CD14-positive monocyte (primary cell): ENCODE results near the gene USP44. TPM values are rescaled to one million over a fixed set of nuclear protein-coding genes. Genes with fewer than 3 reads are reported as not detected.

ENCODE experiments used
- DNase-seq, 3 donors: peaks; one replicate each; pipeline ENCODE4 v3.0.0-alpha.2; 2011 to 2022
- H2AFZ ChIP-seq: 2 replicates; pipeline ENCODE4 v1.6.0; 2012; ENCODE audit warnings: mild to moderate bottlenecking, low read depth, low read length, inconsistent platforms; ENCODE audit not compliant: insufficient read depth, poor library complexity, severe bottlenecking
- H3K27ac ChIP-seq, 2 donors: 1 replicate in 1 of 2; 2 replicates in 1 of 2; pipeline ENCODE4 v1.5.1; 2012 to 2013; ENCODE audit warnings: low read length in 2 of 2, control low read depth in 1 of 2, inconsistent platforms in 1 of 2, low read depth in 1 of 2, mild to moderate bottlenecking in 1 of 2
- H3K27me3 ChIP-seq, 2 donors: one replicate each; pipeline versions ENCODE4 v1.6.0 to v1.6.1; 2011 to 2013; ENCODE audit warnings: low read length in 2 of 2; ENCODE audit not compliant: control insufficient read depth in 2 of 2, insufficient read depth in 2 of 2
- H3K36me3 ChIP-seq, 2 donors: replicated peaks in 1 of 2; 1 replicate in 1 of 2; 2 replicates in 1 of 2; pipeline versions ENCODE4 v1.5.1 to v1.6.1; 2012 to 2013; ENCODE audit warnings: low read length in 2 of 2, control low read depth in 1 of 2, inconsistent platforms in 1 of 2, mild to moderate bottlenecking in 1 of 2; ENCODE audit not compliant: insufficient read depth in 2 of 2, control insufficient read depth in 1 of 2
- H3K4me1 ChIP-seq, 2 donors: 1 replicate in 1 of 2; 2 replicates in 1 of 2; pipeline versions ENCODE4 v1.5.1 to v1.6.1; 2012 to 2013; ENCODE audit warnings: low read length in 2 of 2, control low read depth in 1 of 2, inconsistent platforms in 1 of 2, mild to moderate bottlenecking in 1 of 2, moderate library complexity in 1 of 2; ENCODE audit not compliant: insufficient read depth in 2 of 2, control insufficient read depth in 1 of 2
- H3K4me2 ChIP-seq: replicated peaks from 2 replicates; pipeline ENCODE3; 2012; ENCODE audit warnings: low read length, moderate library complexity, mild to moderate bottlenecking; ENCODE audit not compliant: poor library complexity, severe bottlenecking; ENCODE audit errors: extremely low read depth
- H3K4me3 ChIP-seq, 3 experiments: fragments of 200-600 bp in 1 of 3; sonication (generic) in 1 of 3; replicated peaks in 1 of 3; 1 replicate in 2 of 3; 2 replicates in 1 of 3; pipeline ENCODE4 v1.5.1; 2011 to 2013; ENCODE audit warnings: low read length in 3 of 3, mild to moderate bottlenecking in 3 of 3, control low read depth in 2 of 3, low read depth in 2 of 3, inconsistent platforms in 1 of 3, moderate library complexity in 1 of 3
- H3K79me2 ChIP-seq: 2 replicates; pipeline ENCODE4 v1.6.0; 2012; ENCODE audit warnings: mild to moderate bottlenecking, control low read depth, inconsistent platforms, low read length, moderate library complexity; ENCODE audit not compliant: insufficient read depth
- H3K9ac ChIP-seq: 2 replicates; pipeline ENCODE4 v1.6.0; 2017; ENCODE audit warnings: low read length, mild to moderate bottlenecking; ENCODE audit not compliant: insufficient read depth, poor library complexity, severe bottlenecking
- H3K9me3 ChIP-seq, 2 donors: replicated peaks in 1 of 2; 1 replicate in 1 of 2; 2 replicates in 1 of 2; pipeline versions ENCODE4 v1.5.1 to v1.6.1; 2012 to 2013; ENCODE audit warnings: low read length in 2 of 2, control low read depth in 1 of 2; ENCODE audit not compliant: control insufficient read depth in 1 of 2, insufficient read depth in 1 of 2
- H4K20me1 ChIP-seq: 2 replicates; pipeline ENCODE4 v1.6.0; 2012; ENCODE audit warnings: mild to moderate bottlenecking, low read length, control low read depth, moderate library complexity; ENCODE audit not compliant: insufficient read depth
- H3K27ac Mint-ChIP-seq, 7 donors: one replicate each; pipeline ENCODE4 v1.8.0; 2020; ENCODE audit warnings: mild to moderate bottlenecking in 7 of 7, mixed read lengths in 7 of 7, moderate library complexity in 6 of 7, inconsistent platforms in 2 of 7
- H3K27me3 Mint-ChIP-seq, 3 donors: one replicate each; pipeline ENCODE4 v1.8.0; 2021 to 2022; ENCODE audit warnings: low read depth in 3 of 3, mild to moderate bottlenecking in 3 of 3, mixed read lengths in 3 of 3, moderate library complexity in 3 of 3, inconsistent platforms in 1 of 3
- H3K36me3 Mint-ChIP-seq, 2 donors: one replicate each; pipeline ENCODE4 v1.8.0; 2020; ENCODE audit warnings: mixed read lengths in 2 of 2, inconsistent platforms in 1 of 2, mild to moderate bottlenecking in 1 of 2
- H3K4me1 Mint-ChIP-seq: one replicate; pipeline ENCODE4 v1.8.0; 2020; ENCODE audit warnings: mild to moderate bottlenecking, mixed read lengths
- H3K4me3 Mint-ChIP-seq, 2 donors: one replicate each; pipeline ENCODE4 v1.8.0; 2020; ENCODE audit warnings: mild to moderate bottlenecking in 2 of 2, mixed read lengths in 2 of 2, moderate library complexity in 1 of 2
- H3K9me3 Mint-ChIP-seq, 7 donors: one replicate each; pipeline ENCODE4 v1.8.0; 2020 to 2022; ENCODE audit warnings: mixed read lengths in 7 of 7, mild to moderate bottlenecking in 6 of 7, moderate library complexity in 6 of 7, inconsistent platforms in 2 of 7
- WGBS: methylation state at CpG from one replicate; pipeline ENCODE4 v1.1.5; 2013; ENCODE audit warnings: missing lambda C conversion rate; ENCODE audit not compliant: insufficient coverage; 5-methylcytosine and 5-hydroxymethylcytosine counted together
- intact Hi-C, 2 donors: fragments of 100-400 bp; cut with micrococcal nuclease; formaldehyde crosslinking; loops; one replicate each; pipeline versions ENCODE4 v1.15.0 to v1.15.1; 2023
- polyA plus RNA-seq, 3 donors: library from polyadenylated mRNA; depleted of rRNA in 1 of 3; unstranded in 2 of 3; stranded (reverse) in 1 of 3; fragments of 300-500 nt in 2 of 3; fragments of >200 nt in 1 of 3; fragmentation: Illumina TruSeq in 2 of 3; gene quantifications; 1 replicate in 2 of 3; 2 replicates in 1 of 3; pipeline ENCODE4 v1.2.3, GENCODE V29; 2012 to 2021
- TF ChIP-seq, protein P1 (sequence below): fragments of 200-600 bp; IDR thresholded peaks from one replicate; pipeline ENCODE4 v1.8.0; 2022; ENCODE audit warnings: antibody characterized with exemption, mild to moderate bottlenecking

USP44 gene
- polyA plus RNA-seq, 3 donors = 0.12 to 0.13 TPM; not detected in 1

DNA sequence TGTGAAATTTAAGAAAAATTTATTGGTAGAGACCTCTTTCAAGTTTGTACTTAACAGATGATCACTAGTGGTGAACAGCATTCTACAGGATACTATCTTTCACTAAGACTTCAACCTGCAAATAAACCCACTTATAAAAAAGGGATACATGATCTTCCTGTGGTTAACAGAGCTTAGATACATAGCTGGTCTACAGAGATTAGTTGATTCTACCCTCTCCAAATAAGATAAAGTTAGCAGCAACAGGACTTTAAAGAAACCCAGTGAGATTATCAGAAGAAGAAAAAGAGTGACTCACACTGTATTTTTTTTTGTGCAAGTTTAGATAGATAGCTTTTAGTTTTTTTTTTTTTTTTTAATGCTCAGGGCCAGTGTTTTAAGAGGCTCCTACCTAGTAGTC is 34.5 kb downstream of the USP44 start:
- TF ChIP-seq, protein P1, sequence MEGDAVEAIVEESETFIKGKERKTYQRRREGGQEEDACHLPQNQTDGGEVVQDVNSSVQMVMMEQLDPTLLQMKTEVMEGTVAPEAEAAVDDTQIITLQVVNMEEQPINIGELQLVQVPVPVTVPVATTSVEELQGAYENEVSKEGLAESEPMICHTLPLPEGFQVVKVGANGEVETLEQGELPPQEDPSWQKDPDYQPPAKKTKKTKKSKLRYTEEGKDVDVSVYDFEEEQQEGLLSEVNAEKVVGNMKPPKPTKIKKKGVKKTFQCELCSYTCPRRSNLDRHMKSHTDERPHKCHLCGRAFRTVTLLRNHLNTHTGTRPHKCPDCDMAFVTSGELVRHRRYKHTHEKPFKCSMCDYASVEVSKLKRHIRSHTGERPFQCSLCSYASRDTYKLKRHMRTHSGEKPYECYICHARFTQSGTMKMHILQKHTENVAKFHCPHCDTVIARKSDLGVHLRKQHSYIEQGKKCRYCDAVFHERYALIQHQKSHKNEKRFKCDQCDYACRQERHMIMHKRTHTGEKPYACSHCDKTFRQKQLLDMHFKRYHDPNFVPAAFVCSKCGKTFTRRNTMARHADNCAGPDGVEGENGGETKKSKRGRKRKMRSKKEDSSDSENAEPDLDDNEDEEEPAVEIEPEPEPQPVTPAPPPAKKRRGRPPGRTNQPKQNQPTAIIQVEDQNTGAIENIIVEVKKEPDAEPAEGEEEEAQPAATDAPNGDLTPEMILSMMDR = no peak
- Mint-ChIP-seq H3K9me3 (no peaks in the 10 kb centered on the region), H3K4me1 (peaks cover 7% of the 10 kb centered on the region), H3K36me3 (peaks cover 37 to 42% of the 10 kb centered on the region in 2 donors), H3K27ac (no peak overlapping the region), H3K27me3 (no peaks in the 10 kb centered on the region), H3K4me3 (no peak overlapping the region)
- no peak overlapping the region for H3K4me3 ChIP-seq
- H3K9me3 ChIP-seq = no peaks in the 10 kb centered on the region
- peaks cover 0 to 7% of the 10 kb centered on the region in 2 donors for H3K4me1 ChIP-seq
- intact Hi-C loops = no loop called here
- H3K27me3 ChIP-seq = no peaks in the 10 kb centered on the region
- H3K9ac ChIP-seq = no peak overlapping the region
- H2AFZ ChIP-seq = no peak overlapping the region
- H3K27ac ChIP-seq = no peak overlapping the region
- peaks cover 35 to 38% of the 10 kb centered on the region in 2 donors for H3K36me3 ChIP-seq
- no peak overlapping the region for H3K4me2 ChIP-seq
- no peaks in the 10 kb centered on the region for H4K20me1 ChIP-seq
- DNase-seq = no peak
- H3K79me2 ChIP-seq = no peaks in the 10 kb centered on the region

DNA sequence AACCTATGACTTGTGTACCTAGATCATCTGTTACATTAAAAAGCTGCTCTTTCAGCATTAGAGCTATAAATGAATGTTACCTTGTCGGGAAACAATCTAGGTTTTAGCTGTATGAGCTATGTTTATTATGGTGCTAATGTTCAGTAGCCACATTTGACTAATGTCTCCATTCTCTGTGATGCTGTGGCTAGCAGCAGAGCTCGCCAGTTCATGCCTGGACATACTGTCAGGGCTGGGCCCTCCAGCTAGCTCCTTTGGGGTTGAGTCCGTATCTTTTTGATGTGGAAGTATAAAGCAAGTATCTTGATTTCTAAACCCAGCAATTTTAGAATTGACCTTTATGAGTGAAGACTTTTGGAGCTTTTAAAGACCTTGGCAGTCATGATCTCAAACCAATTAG is 36.1 kb downstream of the USP44 start:
- Mint-ChIP-seq H3K4me1 (peaks cover 5% of the 10 kb centered on the region), H3K36me3 (peaks cover 48 to 55% of the 10 kb centered on the region in 2 donors), H3K9me3 (no peaks in the 10 kb centered on the region), H3K27me3 (no peaks in the 10 kb centered on the region), H3K27ac (peak overlapping the region in 2 of 7 donors; percentile 57 to 68), H3K4me3 (no peak overlapping the region)
- Histone ChIP-seq H3K27me3 (no peaks in the 10 kb centered on the region), H3K4me3 (no peak overlapping the region), H2AFZ (no peak overlapping the region), H3K4me1 (peaks cover 0 to 5% of the 10 kb centered on the region in 2 donors), H3K27ac (no peak overlapping the region), H3K79me2 (no peaks in the 10 kb centered on the region), H3K36me3 (peaks cover 47 to 54% of the 10 kb centered on the region in 2 donors), H3K9ac (no peak overlapping the region), H4K20me1 (no peaks in the 10 kb centered on the region), H3K4me2 (no peak overlapping the region), H3K9me3 (no peaks in the 10 kb centered on the region)
- no peak for DNase-seq
- intact Hi-C loops = no loop called here
- 60% methylated on average over 1 of the region's 3 CpGs for WGBS
- TF ChIP-seq, protein P1 = no peak
